Measurements from ENCODE around the gene KMT5B. TPM values are rescaled to one million over a fixed set of nuclear protein-coding genes. Genes with fewer than 3 reads are reported as not detected.
A peak's percentile ranks its signal among the peaks of the same experiment; 100 is the strongest.

KMT5B gene
- total RNA-seq, 2 donors from 2014 or later, result 30.0 to 32.2 TPM

DNA sequence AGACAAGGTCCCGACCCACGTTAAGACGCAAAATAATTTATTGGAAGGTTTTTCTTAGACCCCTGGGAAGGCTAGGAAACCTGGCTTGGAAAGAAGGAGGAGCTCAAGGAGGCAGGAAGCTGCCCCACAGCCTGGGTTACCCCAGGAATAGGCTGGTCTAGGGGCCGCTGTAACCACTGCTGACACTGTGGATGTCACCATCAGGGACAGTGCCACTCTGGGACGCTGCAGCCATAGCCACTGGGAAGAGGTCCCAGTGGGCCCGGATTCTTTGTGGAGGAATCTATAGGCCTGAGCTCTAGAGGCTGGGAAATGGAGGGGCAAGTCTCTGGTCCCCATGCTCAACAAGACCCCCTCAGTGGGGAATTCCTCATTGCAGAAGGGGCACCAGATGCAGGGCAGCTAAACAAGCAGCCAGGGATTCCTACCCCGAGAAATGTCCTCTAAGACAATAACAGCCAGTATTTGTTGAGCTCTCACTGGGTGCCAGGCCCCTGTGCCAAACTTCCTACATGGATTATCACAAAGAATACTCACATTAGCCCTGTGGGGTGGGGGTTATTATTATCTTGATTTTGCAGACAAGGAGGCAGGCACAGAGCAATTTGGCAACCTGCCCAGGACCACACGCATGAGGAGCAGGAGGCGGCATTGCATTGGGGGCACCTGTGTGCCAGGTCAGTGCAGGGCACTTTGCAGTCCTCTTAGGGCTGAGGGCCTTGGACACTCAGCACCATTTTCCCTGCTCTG is 72.4 kb downstream of the KMT5B start:
- peak; percentile 57 to 74 (median 70) for DNase-seq

DNA sequence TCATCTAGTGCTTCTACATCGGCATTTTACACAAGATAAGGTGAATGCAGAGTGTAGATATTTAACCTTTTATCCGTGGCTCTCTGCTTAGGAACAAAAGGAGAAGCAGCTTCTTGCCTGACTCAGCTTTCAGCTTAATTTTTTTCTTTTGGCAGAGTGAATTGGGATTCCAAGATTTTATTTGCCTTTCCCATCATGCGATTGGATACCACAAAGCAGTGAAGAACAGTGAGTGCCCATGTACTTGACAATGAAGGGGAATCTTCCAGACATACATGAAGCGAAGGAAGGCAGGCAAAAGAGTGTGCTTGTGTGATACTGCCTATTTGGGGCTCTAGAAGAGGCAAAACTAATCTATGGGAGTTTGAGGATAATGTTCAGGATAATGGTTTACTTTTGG is 74.9 kb downstream of the KMT5B start:
- no peak overlapping the region for H3K4me3 ChIP-seq
- DNase-seq (no peak), ATAC-seq (no peak)
- TF ChIP-seq POLR2A (IDR thresholded peaks at IDR 0.05), result no peak
- TF ChIP-seq, protein P1, sequence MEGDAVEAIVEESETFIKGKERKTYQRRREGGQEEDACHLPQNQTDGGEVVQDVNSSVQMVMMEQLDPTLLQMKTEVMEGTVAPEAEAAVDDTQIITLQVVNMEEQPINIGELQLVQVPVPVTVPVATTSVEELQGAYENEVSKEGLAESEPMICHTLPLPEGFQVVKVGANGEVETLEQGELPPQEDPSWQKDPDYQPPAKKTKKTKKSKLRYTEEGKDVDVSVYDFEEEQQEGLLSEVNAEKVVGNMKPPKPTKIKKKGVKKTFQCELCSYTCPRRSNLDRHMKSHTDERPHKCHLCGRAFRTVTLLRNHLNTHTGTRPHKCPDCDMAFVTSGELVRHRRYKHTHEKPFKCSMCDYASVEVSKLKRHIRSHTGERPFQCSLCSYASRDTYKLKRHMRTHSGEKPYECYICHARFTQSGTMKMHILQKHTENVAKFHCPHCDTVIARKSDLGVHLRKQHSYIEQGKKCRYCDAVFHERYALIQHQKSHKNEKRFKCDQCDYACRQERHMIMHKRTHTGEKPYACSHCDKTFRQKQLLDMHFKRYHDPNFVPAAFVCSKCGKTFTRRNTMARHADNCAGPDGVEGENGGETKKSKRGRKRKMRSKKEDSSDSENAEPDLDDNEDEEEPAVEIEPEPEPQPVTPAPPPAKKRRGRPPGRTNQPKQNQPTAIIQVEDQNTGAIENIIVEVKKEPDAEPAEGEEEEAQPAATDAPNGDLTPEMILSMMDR (IDR thresholded peaks at IDR 0.05), result no peak
- H3K27ac ChIP-seq, result peak overlapping the region in 3 of 4 donors; percentile 30 to 55 (median 51)
- WGBS, 2 donors, result 30 to 39% methylated on average over 4 of the region's 4 CpGs
- no peaks in the 10 kb centered on the region for H3K27me3 ChIP-seq
- intact Hi-C loops (cut with DNase I), result no loop called here
- peaks cover 57% of the 10 kb centered on the region for H3K4me1 ChIP-seq
- no peaks in the 10 kb centered on the region for H3K36me3 ChIP-seq (replicated peaks in 1 of 2; ENCODE audit: insufficient read depth in 1 of 2, low read depth in 2 of 2)
- H3K9me3 ChIP-seq, result no peaks in the 10 kb centered on the region

More for the DNA sequence above, 72.4 kb downstream of the KMT5B start:
- ATAC-seq, result peak; percentile 49
- WGBS, 2 donors, result 48 to 56% methylated on average over 5 to 9 of the region's 9 CpGs
- Histone ChIP-seq H3K27me3 (no peaks in the 10 kb centered on the region), H3K27ac (peak overlapping the region; percentile 50 to 90 (median 90)), H3K4me3 (no peak overlapping the region), H3K9me3 (no peaks in the 10 kb centered on the region), H3K36me3 (replicated peaks in 1 of 2; ENCODE audit: insufficient read depth in 1 of 2, low read depth in 2 of 2) (no peaks in the 10 kb centered on the region), H3K4me1 (peaks cover 68% of the 10 kb centered on the region)
- no peak for TF ChIP-seq POLR2A (IDR thresholded peaks at IDR 0.05)
- TF ChIP-seq, protein P1 (IDR thresholded peaks at IDR 0.05), result no peak
- intact Hi-C loops (cut with DNase I), result no loop called here

DNA sequence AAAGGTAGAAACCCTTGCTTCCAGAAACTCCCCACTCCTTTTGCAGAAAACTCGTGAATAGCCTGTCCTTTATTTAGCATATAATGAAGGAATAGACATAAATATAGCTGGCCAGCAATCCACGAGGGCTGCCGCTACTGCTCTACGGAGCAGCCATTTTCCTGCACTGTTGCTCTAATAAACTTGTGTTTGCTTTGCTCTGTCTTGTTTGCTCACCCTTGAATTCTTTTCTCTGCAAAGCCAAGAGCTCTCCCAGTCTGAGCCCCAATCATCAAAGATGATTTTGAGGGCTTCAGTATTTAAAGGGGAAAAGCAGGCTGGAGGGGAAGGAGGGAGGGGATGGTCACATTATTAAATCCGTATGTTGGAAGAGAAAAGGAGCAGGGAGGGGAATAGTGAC is 75.3 kb downstream of the KMT5B start:
- H3K4me1 ChIP-seq, result peaks cover 53% of the 10 kb centered on the region
- TF ChIP-seq POLR2A (IDR thresholded peaks at IDR 0.05), result no peak
- TF ChIP-seq, protein P1 (IDR thresholded peaks at IDR 0.05), result no peak
- H3K36me3 ChIP-seq (replicated peaks in 1 of 2; ENCODE audit: insufficient read depth in 1 of 2, low read depth in 2 of 2), result no peaks in the 10 kb centered on the region
- H3K27me3 ChIP-seq, result no peaks in the 10 kb centered on the region
- H3K9me3 ChIP-seq, result no peaks in the 10 kb centered on the region
- intact Hi-C loops (cut with DNase I), result no loop called here
- DNase-seq (no peak), ATAC-seq (no peak)
- no peak overlapping the region for H3K4me3 ChIP-seq
- H3K27ac ChIP-seq, result peak overlapping the region in 3 of 4 donors; percentile 30 to 55 (median 51)
- 16 to 22% methylated on average over 5 of the region's 5 CpGs for WGBS, 2 donors

DNA sequence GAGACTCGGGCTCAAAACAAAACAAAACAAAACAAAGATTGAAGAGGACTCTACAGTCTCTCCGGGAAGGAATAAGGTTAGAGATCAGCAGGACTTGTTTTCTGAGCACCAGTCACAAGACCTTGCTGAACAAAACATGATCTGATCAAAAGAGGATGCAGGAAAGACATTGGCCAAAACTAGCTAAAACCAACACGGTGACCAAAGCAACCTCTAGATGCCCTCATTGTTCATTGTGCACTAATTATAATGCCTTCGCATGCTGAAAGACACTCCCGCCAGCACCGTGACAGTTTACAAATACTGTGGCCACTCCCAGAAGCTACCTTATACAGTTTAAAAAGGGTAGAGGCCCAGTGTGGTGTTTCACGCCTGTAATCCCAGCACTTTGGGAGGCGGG is 76.2 kb downstream of the KMT5B start:
- H3K9me3 ChIP-seq, result no peaks in the 10 kb centered on the region
- no peak overlapping the region for H3K4me3 ChIP-seq
- intact Hi-C loops (cut with DNase I), result no loop called here
- peaks cover 43% of the 10 kb centered on the region for H3K4me1 ChIP-seq
- 77 to 79% methylated on average over 8 of the region's 8 CpGs for WGBS, 2 donors
- H3K27ac ChIP-seq, result no peak overlapping the region
- no peak for TF ChIP-seq POLR2A (IDR thresholded peaks at IDR 0.05)
- TF ChIP-seq, protein P1 (IDR thresholded peaks at IDR 0.05), result no peak
- H3K36me3 ChIP-seq (replicated peaks in 1 of 2; ENCODE audit: insufficient read depth in 1 of 2, low read depth in 2 of 2), result no peaks in the 10 kb centered on the region
- no peak for ATAC-seq
- DNase-seq, result no peak
- no peaks in the 10 kb centered on the region for H3K27me3 ChIP-seq

DNA sequence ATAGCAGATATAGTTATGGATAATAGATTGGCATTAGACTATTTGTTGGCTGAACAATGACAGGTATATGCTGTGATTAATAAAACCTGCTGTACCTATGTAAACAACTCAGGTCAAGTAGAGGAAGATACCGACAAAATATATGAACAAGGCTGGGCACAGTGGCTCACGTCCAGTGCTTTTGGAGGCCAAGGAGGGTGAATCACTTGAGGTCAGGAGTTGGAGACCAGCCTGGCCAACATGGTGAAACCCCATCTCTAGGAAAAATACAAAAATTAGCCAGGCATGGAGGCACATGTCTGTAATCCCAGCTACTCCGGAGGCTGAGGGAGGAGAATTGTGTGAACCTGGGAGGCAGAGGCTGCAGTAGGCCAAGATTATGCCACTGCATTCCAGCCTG is 77.9 kb downstream of the KMT5B start:
- Histone ChIP-seq H3K27ac (no peak overlapping the region), H3K4me1 (peaks cover 28% of the 10 kb centered on the region), H3K36me3 (replicated peaks in 1 of 2; ENCODE audit: insufficient read depth in 1 of 2, low read depth in 2 of 2) (no peaks in the 10 kb centered on the region), H3K9me3 (no peaks in the 10 kb centered on the region), H3K27me3 (no peaks in the 10 kb centered on the region), H3K4me3 (no peak overlapping the region)
- TF ChIP-seq, protein P1 (IDR thresholded peaks at IDR 0.05), result no peak
- no peak for TF ChIP-seq POLR2A (IDR thresholded peaks at IDR 0.05)
- no peak for DNase-seq
- intact Hi-C loops (cut with DNase I), result no loop called here
- WGBS, 2 donors, result 53% methylated on average over 3 of the region's 3 CpGs
- ATAC-seq, result no peak

Data from body of pancreas (tissue), 4 donors.